RWPE2 (cell line): ENCODE measurements around the gene TMEM63C.

Experiments
- ATAC-seq: fragments of 200-7000 bp; cut with Tn5 transposase; 3 replicates; pipeline ENCODE4 v1.9.1; 2021; ENCODE audit warnings: low read depth
- DNase-seq: peaks from one replicate; pipeline ENCODE4 v3.0.0-alpha.2; 2020; ENCODE audit warnings: low spot score
- H3K27ac ChIP-seq: fragments of 450-650 bp; 2 replicates; pipeline ENCODE4 v1.5.1; 2017; ENCODE audit warnings: mild to moderate bottlenecking; ENCODE audit not compliant: poor library complexity, severe bottlenecking
- H3K27me3 ChIP-seq: fragments of 250-450 bp; sonication (Bioruptor Pico); 2 replicates; pipeline ENCODE4 v1.5.1; 2021; ENCODE audit warnings: mild to moderate bottlenecking, moderate library complexity; ENCODE audit not compliant: insufficient read depth, poor library complexity, severe bottlenecking
- H3K36me3 ChIP-seq: fragments of 250-450 bp; sonication (Bioruptor Pico); 2 replicates; pipeline ENCODE4 v1.5.1; 2020; ENCODE audit warnings: low read depth, mild to moderate bottlenecking, moderate library complexity
- H3K4me1 ChIP-seq: fragments of 250-450 bp; sonication (Bioruptor Pico); 2 replicates; pipeline ENCODE4 v1.5.1; 2021; ENCODE audit warnings: mild to moderate bottlenecking, moderate library complexity; ENCODE audit not compliant: insufficient read depth, poor library complexity, severe bottlenecking
- H3K4me3 ChIP-seq: fragments of 250-450 bp; sonication (Bioruptor Pico); 2 replicates; pipeline ENCODE4 v1.5.1; 2021; ENCODE audit warnings: mild to moderate bottlenecking, moderate library complexity; ENCODE audit not compliant: severe bottlenecking
- H3K9me3 ChIP-seq: fragments of 250-450 bp; sonication (Bioruptor Pico); 2 replicates; pipeline ENCODE4 v1.5.1; 2021; ENCODE audit warnings: mild to moderate bottlenecking, moderate library complexity; ENCODE audit not compliant: severe bottlenecking
- TF ChIP-seq, protein P1 (sequence below): fragments of 450-650 bp; IDR thresholded peaks from one replicate; pipeline ENCODE4 v1.5.1; 2017; ENCODE audit warnings: mild to moderate bottlenecking, moderate library complexity; ENCODE audit not compliant: poor library complexity, severe bottlenecking

The TMEM63C gene

DNA sequence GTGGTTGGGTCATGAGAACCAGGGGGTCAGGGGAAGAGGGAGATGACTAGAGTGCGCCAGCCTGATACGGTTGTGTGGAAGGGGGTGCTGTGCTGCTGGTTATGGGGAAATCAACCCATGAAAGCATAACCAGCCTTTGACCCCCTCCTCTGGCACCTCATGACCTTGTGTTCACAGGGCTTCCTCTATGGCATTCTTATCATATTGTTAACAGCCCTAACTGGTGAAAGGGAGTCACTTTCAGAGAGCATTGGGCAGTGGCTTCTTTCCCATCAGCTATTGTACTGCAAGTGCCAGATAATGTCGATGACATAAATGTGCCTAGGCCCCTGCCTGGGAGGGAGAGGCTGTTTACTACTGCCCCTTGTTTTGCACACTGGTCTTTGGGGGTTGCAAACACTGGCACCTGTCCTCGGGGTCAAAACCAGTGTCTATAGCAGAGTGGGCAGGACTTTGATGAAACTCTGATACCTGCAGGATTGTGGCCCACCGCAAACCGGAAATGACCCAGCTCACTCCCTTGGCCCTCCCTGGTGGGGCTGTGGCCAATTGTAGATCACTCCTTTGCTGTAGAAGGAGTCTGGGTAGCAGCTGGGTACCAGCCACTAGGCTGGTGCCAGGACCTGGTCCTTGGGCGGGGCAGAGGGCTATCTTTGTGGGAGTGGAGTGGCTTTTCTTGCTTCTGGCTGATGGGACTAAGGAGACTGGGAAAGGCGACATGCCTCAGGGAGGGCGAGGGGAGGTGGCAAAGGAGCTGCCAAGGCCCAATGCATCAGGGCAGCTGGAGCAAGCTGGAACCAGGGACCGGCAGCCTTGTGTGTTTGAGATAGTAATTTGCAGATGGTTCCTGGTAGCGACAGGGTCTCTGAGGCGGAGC is 634 bp upstream of the TMEM63C start:
- Histone ChIP-seq H3K4me3 (peak overlapping the region; percentile 49), H3K27me3 (no peaks in the 10 kb centered on the region), H3K4me1 (peaks cover 9% of the 10 kb centered on the region), H3K36me3 (no peaks in the 10 kb centered on the region), H3K9me3 (no peaks in the 10 kb centered on the region), H3K27ac (no peak overlapping the region)
- no peak for DNase-seq
- peak; percentile 22 for ATAC-seq
- TF ChIP-seq, protein P1, sequence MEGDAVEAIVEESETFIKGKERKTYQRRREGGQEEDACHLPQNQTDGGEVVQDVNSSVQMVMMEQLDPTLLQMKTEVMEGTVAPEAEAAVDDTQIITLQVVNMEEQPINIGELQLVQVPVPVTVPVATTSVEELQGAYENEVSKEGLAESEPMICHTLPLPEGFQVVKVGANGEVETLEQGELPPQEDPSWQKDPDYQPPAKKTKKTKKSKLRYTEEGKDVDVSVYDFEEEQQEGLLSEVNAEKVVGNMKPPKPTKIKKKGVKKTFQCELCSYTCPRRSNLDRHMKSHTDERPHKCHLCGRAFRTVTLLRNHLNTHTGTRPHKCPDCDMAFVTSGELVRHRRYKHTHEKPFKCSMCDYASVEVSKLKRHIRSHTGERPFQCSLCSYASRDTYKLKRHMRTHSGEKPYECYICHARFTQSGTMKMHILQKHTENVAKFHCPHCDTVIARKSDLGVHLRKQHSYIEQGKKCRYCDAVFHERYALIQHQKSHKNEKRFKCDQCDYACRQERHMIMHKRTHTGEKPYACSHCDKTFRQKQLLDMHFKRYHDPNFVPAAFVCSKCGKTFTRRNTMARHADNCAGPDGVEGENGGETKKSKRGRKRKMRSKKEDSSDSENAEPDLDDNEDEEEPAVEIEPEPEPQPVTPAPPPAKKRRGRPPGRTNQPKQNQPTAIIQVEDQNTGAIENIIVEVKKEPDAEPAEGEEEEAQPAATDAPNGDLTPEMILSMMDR, result no peak

DNA sequence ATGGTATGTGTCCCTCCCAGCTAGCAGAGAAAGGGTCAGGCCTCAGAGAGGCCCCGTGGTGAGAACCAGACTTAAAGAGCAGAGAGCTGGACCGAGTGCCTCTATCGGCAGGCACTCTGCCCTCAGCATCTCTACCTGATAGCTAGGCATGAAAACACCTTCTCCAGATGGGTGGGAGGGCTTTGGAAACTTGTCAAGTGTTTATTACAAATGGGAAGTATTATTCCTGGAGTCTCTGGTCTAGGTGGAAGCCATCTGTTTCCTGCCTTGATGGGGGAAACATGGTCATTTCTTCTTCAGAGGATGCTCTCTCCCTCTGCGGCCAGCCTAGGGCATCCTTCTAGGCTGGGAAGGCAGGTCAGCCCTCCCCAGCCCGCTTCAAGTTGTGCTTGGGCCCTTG is 2.3 kb downstream of the TMEM63C start:
- H3K27me3 ChIP-seq, result no peaks in the 10 kb centered on the region
- H3K4me3 ChIP-seq, result no peak overlapping the region
- TF ChIP-seq, protein P1, result no peak
- no peaks in the 10 kb centered on the region for H3K36me3 ChIP-seq
- no peak overlapping the region for H3K27ac ChIP-seq
- ATAC-seq (no peak), DNase-seq (no peak)
- peaks cover 9% of the 10 kb centered on the region for H3K4me1 ChIP-seq
- no peaks in the 10 kb centered on the region for H3K9me3 ChIP-seq

DNA sequence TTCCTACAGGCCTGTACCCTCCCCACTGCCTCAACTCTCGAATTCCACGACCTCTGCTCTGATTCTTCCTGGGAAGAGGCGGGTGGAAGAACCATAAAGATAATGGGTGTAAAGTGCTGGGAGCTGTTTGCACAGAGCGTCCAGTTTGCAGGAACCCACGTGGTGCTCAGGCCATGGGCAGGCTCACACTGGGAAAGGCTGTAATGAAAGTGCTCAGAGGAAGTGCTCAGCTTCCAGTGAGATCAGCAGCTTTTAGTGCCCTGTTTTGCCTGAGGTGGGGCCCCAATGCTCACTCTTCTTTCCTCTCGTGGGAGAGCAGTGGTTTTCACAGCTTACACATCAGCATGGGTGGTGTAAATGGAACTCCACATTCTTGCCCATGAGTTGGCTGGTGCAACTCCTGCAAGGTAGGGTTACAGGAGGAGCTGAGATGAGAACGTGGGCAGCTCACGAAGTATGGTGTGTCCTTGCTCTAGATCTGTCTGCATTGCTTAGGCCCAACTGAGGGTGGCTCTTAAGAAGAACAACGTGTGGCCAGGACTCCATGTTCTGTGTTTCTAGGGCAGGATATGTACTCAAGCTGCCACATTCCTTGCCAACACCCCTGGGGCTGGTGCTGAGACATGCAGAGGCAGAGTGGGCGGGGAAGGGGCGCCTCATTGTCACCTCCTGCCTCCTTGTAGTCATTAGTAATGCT is 2.9 kb downstream of the TMEM63C start:
- ATAC-seq (no peak), DNase-seq (no peak)
- TF ChIP-seq, protein P1, result no peak
- Histone ChIP-seq H3K36me3 (no peaks in the 10 kb centered on the region), H3K27ac (no peak overlapping the region), H3K4me1 (peaks cover 9% of the 10 kb centered on the region), H3K4me3 (no peak overlapping the region), H3K9me3 (no peaks in the 10 kb centered on the region), H3K27me3 (no peaks in the 10 kb centered on the region)

DNA sequence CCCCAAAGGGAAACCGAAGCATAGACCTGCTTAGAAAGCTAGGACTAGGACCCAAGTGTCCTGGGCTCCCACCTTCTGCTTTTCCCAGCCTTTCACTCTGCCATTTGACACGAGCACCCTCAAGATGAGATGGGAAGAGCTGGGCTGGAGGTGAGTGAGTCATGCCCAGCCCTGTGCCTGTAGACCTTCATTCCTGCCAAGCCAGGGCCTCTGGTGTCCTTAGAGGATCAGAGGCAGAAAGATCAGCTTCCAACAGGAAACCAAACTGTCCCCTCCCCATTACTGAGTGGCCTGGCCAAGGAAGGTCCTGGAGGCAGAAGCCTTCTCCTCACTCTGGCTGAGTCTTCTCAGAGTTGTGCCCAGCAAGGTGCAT is 3.5 kb downstream of the TMEM63C start:
- TF ChIP-seq, protein P1, result no peak
- no peaks in the 10 kb centered on the region for H3K27me3 ChIP-seq

More for the DNA sequence above, 3.5 kb downstream of the TMEM63C start:
- Histone ChIP-seq H3K4me3 (no peak overlapping the region), H3K36me3 (no peaks in the 10 kb centered on the region), H3K9me3 (no peaks in the 10 kb centered on the region), H3K27ac (no peak overlapping the region), H3K4me1 (peaks cover 9% of the 10 kb centered on the region)
- DNase-seq (no peak), ATAC-seq (no peak)
